Measurements from ENCODE around the gene LDLRAD3.

LDLRAD3 gene

DNA sequence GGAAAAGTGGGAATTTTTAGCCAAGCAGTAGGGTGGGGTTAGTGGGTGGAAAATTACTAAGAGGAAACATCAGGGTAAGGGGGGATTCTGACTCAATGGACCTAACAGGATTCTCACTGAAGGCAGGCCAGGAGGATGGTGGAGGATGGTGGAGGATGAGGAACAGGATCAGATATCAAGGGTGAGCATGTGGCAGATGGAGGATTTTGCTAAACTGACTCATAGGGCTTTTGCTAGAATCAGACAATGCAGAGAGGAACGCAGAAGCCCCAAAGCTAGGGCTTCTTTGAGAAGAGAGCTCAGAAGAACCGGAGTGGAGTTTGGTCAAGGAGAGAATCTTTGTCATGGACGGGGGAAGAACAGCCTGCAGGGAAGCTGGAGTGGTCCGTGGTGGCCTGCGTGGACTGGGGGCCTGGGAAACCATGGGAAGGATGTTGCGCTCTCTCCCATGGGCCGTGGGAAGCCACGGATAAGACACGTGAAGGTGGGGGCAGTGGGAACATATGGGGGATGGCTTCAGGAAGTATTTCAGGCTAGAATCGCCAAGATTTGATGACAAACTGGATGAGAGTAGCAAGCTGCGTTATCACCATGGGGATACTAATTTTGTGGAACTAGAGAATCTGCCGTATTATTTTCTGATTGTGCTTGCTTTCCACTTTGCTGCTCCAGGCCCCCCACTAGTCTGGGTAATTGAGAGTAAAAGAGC lies 165.2 kb downstream of the LDLRAD3 start:
- no peak overlapping the region for H3K4me3 ChIP-seq (ENCODE audit: low read depth, low read length)
- TF ChIP-seq, protein P1, sequence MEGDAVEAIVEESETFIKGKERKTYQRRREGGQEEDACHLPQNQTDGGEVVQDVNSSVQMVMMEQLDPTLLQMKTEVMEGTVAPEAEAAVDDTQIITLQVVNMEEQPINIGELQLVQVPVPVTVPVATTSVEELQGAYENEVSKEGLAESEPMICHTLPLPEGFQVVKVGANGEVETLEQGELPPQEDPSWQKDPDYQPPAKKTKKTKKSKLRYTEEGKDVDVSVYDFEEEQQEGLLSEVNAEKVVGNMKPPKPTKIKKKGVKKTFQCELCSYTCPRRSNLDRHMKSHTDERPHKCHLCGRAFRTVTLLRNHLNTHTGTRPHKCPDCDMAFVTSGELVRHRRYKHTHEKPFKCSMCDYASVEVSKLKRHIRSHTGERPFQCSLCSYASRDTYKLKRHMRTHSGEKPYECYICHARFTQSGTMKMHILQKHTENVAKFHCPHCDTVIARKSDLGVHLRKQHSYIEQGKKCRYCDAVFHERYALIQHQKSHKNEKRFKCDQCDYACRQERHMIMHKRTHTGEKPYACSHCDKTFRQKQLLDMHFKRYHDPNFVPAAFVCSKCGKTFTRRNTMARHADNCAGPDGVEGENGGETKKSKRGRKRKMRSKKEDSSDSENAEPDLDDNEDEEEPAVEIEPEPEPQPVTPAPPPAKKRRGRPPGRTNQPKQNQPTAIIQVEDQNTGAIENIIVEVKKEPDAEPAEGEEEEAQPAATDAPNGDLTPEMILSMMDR (conservative IDR thresholded peaks at IDR 0.05; ENCODE audit: low read depth, low read length) = no peak

DNA sequence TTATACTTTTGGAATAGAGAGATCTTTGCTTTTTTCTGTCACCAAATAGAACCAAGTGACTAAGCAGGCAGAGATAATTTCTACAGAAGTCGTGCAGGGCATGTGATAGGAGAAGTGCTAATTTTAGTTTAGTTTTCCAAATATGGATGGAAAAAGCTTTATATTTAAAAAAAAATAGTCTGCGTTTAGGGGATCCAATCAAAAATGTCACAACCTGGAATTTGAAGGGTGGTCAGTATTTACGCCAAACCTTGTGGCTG lies 165.7 kb downstream of the LDLRAD3 start:
- no peak overlapping the region for H3K4me3 ChIP-seq (ENCODE audit: low read depth, low read length)
- TF ChIP-seq, protein P1 (conservative IDR thresholded peaks at IDR 0.05; ENCODE audit: low read depth, low read length) = no peak
- no peak for DNase-seq (ENCODE audit: low read depth)

More for the DNA sequence above, 165.2 kb downstream of the LDLRAD3 start:
- no peak for DNase-seq (ENCODE audit: low read depth)

DNA sequence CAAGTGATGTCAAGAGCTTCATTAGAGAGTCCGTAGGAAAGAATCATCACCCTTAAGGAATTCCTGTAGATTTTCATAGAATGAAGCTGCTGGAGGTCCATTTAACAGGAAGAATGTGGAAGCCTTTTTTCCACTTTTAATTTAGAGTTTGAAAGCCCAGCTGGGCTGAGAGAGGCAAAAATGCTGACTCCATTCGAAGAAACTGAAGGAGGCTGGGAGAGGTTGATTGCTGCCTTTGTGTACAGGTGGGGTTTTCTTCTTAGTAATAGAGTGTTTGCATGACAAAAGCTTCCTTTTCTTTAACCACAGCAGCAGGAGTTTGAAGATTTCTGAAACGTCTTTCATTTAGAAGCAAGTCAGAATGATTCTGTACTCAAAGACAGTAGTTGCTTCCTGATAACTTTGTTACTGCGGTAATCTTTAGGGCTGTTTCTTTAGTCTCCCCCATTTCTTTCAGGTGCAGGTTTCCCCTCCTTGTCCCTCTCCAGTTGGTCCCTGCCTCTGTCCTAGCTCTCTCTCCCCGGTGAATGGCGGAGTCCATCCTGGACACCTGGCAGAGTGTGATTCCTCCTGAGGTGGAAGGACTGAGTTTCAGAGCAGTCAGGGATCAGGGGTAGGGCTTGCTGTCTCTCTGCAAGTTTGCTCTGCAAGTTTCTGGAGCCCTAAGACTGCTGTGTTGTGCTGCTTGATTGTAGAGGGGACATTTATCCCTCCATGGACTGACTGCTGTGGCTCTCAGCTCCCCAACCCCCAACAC lies 166.2 kb downstream of the LDLRAD3 start:
- no peak overlapping the region for H3K4me3 ChIP-seq (ENCODE audit: low read depth, low read length)
- TF ChIP-seq, protein P1 (conservative IDR thresholded peaks at IDR 0.05; ENCODE audit: low read depth, low read length) = no peak
- DNase-seq (ENCODE audit: low read depth) = no peak

DNA sequence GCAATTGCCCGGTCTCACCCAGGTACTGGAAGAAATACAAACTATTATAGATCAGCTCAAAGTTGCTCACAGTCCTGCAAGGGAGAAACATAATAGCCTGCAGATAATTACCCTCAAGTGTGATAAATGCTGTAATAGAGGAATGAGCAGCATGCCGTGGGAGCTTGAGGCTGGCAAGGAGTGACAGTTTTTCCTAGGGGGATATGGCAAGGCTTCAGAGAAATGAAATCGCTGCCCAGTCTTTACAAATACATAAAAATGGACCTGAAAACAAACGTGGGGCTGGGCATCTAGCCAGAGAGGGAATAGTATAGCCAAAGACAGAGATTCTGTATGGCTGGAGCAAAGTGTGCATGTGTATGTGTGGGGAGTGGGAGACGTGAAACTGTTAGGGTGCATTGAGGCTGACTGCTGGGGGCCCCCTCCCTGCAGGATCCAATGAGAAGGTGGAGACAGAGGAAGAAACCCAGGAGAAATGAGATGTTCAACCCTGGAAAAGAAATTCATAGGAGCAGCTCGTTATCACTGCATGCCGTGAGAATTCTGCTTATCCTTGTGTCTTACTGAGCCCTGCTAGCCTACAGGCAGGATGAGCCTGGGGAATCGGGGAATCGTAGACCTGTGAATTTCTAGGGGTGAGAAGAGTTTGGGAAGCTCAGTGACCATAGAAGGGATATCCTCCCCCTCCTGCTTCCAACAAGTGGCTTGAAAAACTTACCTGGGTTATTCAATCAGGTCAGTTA lies 167.0 kb downstream of the LDLRAD3 start:
- TF ChIP-seq, protein P1 (conservative IDR thresholded peaks at IDR 0.05; ENCODE audit: low read depth, low read length) = no peak
- H3K4me3 ChIP-seq (ENCODE audit: low read depth, low read length) = no peak overlapping the region
- no peak for DNase-seq (ENCODE audit: low read depth)

GRCh38 chr11:36114095-36114494 lies 170.2 kb downstream of the LDLRAD3 start:
- no peak for DNase-seq (ENCODE audit: low read depth)
- TF ChIP-seq, protein P1 (conservative IDR thresholded peaks at IDR 0.05; ENCODE audit: low read depth, low read length) = no peak

DNA sequence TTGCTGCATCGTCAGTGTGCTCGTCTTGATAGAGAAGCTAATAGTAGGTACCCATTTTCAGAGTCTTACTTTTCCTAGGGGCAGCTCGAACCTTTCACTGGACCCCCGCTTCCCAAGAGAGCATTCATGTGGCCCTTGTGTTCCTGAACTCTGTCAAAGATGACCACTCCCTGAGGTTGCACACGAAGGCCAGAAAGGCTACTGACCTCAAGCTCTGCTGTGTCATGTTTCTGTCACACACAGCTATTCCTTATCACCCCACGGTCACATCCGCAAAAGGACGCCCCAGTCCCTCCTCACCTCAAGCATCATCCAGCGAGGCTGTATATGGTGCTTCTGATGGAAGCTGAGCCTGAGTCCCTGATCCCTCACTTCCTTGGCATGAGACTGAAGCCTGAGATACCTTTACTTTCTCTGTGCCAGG lies 171.5 kb downstream of the LDLRAD3 start:
- no peak for DNase-seq (ENCODE audit: low read depth)
- TF ChIP-seq, protein P1 (conservative IDR thresholded peaks at IDR 0.05; ENCODE audit: low read depth, low read length) = no peak
- no peak overlapping the region for H3K4me3 ChIP-seq (ENCODE audit: low read depth, low read length)

More at GRCh38 chr11:36114095-36114494, 170.2 kb downstream of the LDLRAD3 start:
- no peak overlapping the region for H3K4me3 ChIP-seq (ENCODE audit: low read depth, low read length)

All from choroid plexus epithelial cell (primary cell).